ENCODE measurements around the gene TARDBP. TPM values are rescaled to one million over a fixed set of nuclear protein-coding genes. Genes with fewer than 3 reads are reported as not detected.
A peak's percentile ranks its signal among the peaks of the same experiment; 100 is the strongest.

TARDBP gene
- total RNA-seq, 1 donor: 108 TPM

GRCh38 chr1:11054666-11055065 lies 42.2 kb downstream of the TARDBP start:
- TF ChIP-seq CTCF (IDR thresholded peaks at IDR 0.05; ENCODE audit: insufficient read depth, low read depth, low read length): no peak
- DNase-seq (ENCODE audit: low read depth): no peak
- H3K4me3 ChIP-seq (ENCODE audit: low read depth, low read length): no peak overlapping the region

- TF ChIP-seq CTCF (IDR thresholded peaks at IDR 0.05; ENCODE audit: insufficient read depth, low read depth, low read length): no peak
- H3K4me3 ChIP-seq (ENCODE audit: low read depth, low read length): no peak overlapping the region
- DNase-seq (ENCODE audit: low read depth): no peak
Observed at GRCh38 chr1:11055676-11056075, 43.2 kb downstream of the TARDBP start.

GRCh38 chr1:11056504-11056903 lies 44.0 kb downstream of the TARDBP start:
- H3K4me3 ChIP-seq (ENCODE audit: low read depth, low read length): no peak overlapping the region
- TF ChIP-seq CTCF (IDR thresholded peaks at IDR 0.05; ENCODE audit: insufficient read depth, low read depth, low read length): no peak
- no peak for DNase-seq (ENCODE audit: low read depth)

GRCh38 chr1:11057477-11057876 lies 45.0 kb downstream of the TARDBP start:
- no peak for DNase-seq (ENCODE audit: low read depth)
- no peak for TF ChIP-seq CTCF (IDR thresholded peaks at IDR 0.05; ENCODE audit: insufficient read depth, low read depth, low read length)
- H3K4me3 ChIP-seq (ENCODE audit: low read depth, low read length): no peak overlapping the region

- no peak overlapping the region for H3K4me3 ChIP-seq (ENCODE audit: low read depth, low read length)
- DNase-seq (ENCODE audit: low read depth): no peak
- no peak for TF ChIP-seq CTCF (IDR thresholded peaks at IDR 0.05; ENCODE audit: insufficient read depth, low read depth, low read length)
Observed at GRCh38 chr1:11058026-11058425, 45.6 kb downstream of the TARDBP start.

GRCh38 chr1:11058595-11059154 lies 46.2 kb downstream of the TARDBP start:
- no peak for DNase-seq (ENCODE audit: low read depth)
- no peak for TF ChIP-seq CTCF (IDR thresholded peaks at IDR 0.05; ENCODE audit: insufficient read depth, low read depth, low read length)

More at GRCh38 chr1:11058595-11059154, 46.2 kb downstream of the TARDBP start:
- peak overlapping the region; percentile 67 for H3K4me3 ChIP-seq (ENCODE audit: low read depth, low read length)
